Activated CD8-positive, alpha-beta memory T cell treated with anti-CD3 and anti-CD28 coated beads for 48 hours (primary cell): ENCODE data around the gene SH3RF3.
A peak's percentile ranks its signal among the peaks of the same experiment; 100 is the strongest.

Source experiments
- DNase-seq, 3 experiments: peaks; one replicate each; pipeline ENCODE4 v3.0.0-alpha.2; 2020; ENCODE audit warnings: low read depth in 2 of 3, low spot score in 2 of 3

SH3RF3 gene

DNA sequence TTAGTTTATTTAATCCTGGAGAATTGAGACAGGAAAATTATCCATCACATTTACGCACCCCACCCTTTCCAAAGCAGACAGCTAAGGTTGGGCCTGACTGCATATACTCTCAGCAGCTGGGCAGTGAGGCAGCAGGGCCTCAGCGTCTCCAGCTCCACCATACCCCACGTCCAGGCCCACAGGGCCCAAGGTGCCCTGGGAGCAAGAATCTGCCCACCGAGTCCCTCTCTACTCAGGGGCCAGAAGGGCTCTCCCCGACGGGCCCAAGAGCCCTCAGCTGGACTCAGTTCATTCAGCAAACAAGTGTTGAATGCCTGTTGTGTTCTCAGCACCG, 358.5 kb downstream of the SH3RF3 start:
- DNase-seq = no peak

- DNase-seq = no peak
Observed at GRCh38 chr2:109487871-109488655, 359.1 kb downstream of the SH3RF3 start.

DNA sequence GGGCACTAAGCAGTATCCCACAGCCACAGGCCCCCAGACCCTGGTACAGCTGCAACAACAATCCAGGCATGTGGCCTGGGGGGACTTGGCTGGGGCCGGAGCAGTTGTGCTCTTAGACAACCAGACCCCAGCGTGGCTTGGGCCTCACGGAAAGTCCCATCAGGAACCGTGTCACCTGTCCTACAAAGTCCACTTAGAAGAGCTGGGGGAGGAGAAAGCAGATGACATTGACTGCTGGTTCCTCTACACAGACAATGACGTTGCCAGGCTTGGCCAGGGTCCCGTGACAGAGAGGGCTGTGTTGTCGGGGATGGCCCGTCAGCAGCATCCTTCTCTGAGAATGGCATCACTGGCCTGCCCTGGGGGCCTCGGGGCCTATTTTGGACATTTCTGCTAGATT, 360.3 kb downstream of the SH3RF3 start:
- no peak for DNase-seq

DNA sequence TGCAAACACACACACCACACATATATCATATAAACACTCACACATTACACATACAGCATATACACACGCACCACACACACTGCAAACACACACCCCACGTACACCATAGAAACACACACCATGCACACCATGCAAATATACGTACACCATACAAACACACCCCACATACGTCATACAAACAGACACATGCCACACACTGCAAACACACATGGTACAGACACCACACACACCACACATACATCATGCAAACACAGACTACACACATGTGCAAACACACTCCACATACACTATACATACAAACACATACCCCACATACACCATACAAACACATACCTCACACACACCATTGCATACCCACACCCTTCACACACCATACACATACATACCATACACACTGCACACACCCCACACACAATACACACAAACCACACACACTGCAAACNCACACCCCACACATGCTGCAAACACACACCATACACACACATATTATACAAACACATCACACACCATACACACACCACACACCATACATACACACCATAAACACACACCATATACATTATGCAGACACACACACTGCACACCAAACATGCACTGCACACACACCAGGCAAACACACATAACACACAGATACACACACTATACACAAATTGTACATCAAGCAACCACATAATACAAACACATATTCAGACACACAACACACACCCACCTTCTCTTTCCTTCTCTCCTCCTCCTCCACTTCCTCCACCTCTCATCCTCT, 364.4 kb downstream of the SH3RF3 start:
- no peak for DNase-seq

DNA sequence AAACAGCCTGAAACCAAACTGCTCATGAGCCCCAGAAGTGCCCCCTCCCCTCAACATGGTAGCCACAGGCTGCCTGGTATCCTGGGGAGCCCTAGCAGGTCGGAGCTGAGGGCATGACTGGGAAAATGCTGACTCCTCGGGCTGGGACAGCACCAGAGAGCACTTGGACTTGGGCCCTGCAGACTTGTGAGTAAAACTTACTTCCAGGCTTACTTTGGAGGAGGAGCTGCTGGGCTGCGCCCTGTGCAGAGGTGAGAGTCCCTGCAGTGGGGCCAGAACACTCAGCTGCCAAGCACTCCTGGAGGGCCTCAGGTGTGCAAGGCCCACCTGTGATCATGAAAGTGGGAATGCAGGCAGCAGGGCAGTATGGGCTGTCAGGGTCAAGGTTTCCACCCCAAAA, 365.3 kb downstream of the SH3RF3 start:
- no peak for DNase-seq

DNA sequence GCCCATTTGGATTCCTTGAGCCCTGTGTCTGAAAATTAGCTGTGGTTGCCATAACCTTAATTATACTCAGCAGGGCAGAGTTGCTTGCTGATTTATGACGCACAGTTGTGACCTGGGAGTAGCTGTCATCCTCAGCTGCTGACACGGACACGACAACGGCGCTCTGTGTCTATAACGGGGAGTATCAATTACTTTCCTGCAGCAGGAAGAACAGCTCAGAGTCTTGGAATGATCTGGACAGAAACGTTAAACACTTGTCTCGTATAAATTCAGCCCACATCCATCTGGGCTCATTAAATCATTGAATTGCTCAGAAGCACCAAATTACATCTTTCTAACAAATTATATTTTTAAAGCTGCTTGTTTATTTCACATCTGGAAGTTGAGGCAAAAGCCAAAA, 368.5 kb downstream of the SH3RF3 start:
- no peak for DNase-seq

DNA sequence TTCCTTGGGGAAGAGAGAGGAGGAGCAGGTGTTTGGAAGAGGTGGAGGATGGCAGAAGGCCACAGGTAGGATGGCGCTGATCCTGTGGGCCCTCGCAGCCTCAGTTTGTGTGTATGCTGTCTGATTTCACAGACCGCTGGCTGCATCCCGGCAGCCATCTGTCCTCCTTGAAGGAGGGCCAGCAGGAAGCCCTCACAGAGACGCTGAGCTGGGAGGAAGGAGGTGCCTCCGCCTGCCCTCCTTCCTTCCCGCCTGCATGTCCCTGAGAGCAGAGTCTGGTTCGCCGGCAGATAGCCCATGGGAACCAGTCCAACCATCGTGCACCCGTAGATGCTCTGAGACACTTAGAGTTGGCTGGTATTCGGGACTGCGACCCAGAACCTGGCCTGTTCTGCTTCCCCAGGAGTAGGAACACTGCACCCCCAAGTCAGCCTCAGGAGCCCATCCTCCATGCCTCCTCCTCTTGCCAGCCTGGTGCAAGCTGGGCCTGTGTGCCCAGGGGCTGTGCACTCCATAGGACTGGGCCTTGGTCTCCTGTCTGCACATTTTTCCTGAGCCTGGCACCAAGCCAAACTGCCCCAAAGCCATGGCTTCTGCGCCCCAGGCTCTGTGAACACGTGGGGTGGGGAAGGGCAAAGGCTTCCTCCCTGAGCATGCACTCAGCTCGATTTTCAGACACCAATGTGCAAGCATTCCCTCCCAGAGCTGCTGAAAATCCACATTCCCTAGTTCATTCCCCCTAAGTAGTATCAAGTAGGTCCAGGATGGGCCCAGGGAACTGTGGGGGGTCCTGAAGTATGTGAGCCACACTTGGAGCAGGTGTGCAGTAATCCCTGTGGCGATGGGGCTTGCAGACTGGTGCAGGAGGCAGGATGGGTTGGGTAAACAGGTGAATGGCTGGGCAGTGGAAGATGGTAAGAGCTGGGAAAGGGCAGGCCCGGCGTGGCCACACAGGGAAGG, 369.2 kb downstream of the SH3RF3 start:
- DNase-seq = no peak

DNA sequence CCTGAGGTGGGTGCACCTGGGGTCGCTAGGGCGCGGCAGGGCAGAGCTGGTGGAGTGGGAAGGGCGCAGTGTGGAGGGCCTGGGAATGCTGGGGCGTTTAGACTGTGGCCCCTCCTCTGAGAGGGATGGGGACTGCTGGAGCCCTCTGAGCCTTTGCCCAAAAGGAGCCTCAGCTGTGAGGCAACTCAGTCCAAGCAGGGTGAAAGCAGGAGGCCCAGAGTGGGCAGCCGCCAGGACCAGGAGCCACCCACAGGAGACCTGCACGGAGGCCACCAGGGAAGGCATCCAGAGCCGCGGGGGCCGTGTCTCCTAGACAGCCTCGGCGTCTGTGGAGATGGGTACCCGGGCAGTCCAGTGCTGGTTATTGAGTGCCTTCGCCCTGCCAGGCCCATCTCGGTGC, 369.9 kb downstream of the SH3RF3 start:
- no peak for DNase-seq

DNA sequence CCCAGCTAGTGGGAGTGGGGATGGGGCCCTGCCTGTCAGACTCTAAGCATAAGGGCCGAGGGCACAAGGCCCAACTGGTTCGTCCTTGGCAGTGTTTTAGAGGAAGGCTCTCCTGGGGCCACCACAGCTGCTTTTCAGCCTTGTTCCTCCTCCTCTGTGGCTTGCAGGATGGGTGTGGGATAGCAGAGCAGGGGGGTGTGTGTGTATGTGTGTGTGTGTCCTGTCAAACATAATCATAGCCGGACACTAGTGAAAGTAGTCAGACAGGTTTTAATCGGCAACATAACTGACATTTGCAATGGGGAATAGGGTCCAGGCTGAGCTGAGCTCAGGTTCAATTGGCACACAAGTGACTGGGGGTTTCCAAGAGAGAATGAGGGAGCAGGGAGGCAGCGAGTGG, 370.6 kb downstream of the SH3RF3 start:
- no peak for DNase-seq

DNA sequence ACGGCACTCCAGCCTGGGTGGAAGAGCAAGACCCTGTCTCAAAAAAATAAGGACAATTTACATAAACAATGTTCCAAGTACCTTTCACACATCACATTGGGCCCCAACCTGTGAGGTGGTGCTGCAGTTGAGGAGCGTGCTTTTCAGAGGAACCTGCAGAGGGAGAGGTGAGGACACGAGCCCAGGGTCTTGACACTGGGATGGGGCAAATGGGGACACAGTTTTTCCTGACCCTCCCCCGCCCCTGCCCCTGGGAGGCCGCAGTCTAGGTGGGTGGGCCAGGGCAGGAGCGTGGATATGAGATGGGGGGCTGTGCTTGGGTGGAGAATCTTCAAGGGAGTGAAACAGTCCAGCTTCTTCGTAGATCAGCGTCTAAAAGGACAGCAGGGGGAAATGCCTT, 371.9 kb downstream of the SH3RF3 start:
- no peak for DNase-seq

GRCh38 chr2:109501461-109501860, 372.5 kb downstream of the SH3RF3 start:
- no peak for DNase-seq

DNA sequence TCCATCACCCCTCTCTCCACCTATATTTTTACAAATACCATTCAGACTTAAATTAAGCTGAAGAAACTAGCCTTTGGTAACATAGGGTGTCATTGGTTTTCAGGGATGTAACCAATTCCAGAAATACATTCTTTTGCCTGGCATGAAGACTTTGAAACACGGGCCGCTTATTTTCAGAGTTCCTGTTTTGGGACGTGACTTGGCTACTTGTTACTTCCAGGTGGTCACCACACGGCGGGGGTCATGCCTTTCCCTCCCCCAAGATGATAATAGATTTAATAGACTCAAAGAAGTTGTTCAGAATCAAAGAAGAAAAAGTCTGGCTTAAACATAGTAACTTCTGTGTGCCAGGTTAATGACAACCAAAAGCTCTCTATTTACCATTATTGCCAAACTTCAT, 374.2 kb downstream of the SH3RF3 start:
- no peak for DNase-seq

DNA sequence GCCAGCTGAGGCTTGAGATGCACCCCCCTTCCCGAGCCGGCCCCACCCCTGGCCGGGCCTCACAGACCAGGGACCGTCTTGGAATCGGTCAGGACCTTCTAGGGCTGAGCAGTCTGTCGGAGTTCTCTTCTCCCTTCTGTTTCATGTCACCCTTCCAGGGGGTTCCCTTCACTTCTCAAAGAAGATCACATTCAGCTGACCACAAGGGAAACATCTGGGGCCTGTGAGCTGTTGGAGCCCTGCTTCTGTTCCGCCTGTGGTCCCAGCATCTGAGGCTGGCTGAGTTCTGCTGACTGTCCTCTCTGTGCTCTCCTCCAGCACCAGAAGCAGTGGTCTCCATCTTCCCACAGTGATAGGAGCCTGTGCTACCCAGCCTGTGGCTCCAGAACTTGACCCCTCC, 378.2 kb downstream of the SH3RF3 start:
- DNase-seq = no peak

DNA sequence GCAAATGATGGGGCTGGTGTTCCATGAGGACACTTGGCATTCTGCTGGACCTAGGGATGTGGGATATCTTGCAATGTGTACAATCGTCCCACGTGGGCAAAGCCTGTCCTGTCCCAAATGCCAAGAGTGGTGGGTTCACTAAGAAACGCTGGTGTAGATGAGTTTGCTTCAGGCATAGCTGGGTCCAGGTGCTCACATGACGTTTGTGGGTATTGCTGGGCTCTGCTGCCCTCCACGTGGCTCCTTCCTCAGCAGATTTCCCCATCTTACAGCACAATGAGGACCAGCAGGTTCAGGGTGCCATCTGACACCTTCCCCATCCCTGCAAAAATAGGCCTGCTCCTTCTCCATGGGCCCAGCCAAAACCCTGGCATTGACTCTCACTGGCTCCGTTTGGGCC, 378.8 kb downstream of the SH3RF3 start:
- no peak for DNase-seq

- DNase-seq = no peak
Observed at GRCh38 chr2:109508556-109508955, 379.6 kb downstream of the SH3RF3 start.

DNA sequence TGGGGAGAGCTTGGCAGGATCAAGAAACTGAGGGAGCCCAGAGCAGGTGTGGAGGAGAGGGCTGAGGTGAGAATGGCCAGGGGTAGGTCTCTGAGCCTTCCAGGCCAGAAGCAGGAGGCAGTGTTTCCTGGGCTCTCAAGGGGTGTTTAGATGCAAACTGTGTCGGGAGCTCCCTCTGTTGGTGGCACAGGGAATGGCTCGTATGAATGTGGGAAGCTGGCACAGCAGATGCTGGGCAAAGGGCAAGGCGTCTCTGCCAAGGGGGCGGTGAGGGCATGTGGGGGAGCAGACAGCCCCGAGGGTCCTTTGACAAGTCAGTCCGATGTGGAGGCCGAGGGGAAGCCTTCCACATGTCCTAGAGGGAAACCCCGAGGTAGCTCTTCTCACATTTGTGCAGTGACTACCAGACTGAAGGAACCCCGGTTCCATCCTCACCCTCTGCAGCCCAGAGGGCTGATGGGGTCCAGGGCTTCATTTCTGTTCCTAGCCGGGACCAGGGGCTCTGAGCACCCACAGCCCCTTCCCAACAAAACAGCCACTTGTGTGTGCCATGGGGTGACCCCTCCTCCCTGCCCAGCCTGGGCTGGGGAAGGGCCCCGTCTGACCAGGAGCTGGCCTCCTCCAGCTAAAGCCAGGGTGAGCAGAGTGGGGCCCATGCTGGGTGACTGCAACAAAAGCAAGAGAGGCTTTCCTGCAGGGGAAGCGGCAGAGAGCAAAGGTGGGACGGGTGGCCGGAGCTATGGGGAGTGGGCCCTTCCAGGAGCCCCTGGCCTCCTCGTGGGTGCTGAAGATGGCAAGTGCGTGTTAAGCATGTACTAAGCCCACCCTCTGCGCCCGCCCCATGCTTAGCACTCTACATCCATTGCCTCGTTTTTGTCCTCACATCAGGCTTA, 381.4 kb downstream of the SH3RF3 start:
- peak; percentile 39 to 53 (median 52) for DNase-seq

- DNase-seq = no peak
Observed at GRCh38 chr2:109511168-109511567, 382.2 kb downstream of the SH3RF3 start.

DNA sequence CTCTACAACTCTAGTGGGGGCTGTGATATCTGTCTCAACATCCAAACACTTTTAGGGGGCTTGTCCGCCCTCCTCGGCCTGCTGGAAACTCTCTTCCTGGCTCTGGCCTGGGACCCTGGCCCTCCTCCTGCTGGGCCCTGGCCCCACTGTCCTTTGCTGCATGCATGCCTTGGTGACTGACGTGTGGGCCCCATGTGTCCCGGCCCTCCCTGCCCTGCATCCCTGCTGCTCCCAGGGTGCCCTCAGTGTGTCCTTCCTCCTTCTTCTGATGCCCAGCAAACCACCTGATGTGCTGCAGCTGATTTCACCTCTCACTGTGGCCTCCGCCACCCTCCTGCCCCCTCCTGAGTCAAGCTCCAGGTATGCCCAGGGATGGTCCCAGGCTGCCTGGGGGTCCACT, 383.1 kb downstream of the SH3RF3 start:
- no peak for DNase-seq

- no peak for DNase-seq
Observed at GRCh38 chr2:109513230-109513629, 384.2 kb downstream of the SH3RF3 start.

DNA sequence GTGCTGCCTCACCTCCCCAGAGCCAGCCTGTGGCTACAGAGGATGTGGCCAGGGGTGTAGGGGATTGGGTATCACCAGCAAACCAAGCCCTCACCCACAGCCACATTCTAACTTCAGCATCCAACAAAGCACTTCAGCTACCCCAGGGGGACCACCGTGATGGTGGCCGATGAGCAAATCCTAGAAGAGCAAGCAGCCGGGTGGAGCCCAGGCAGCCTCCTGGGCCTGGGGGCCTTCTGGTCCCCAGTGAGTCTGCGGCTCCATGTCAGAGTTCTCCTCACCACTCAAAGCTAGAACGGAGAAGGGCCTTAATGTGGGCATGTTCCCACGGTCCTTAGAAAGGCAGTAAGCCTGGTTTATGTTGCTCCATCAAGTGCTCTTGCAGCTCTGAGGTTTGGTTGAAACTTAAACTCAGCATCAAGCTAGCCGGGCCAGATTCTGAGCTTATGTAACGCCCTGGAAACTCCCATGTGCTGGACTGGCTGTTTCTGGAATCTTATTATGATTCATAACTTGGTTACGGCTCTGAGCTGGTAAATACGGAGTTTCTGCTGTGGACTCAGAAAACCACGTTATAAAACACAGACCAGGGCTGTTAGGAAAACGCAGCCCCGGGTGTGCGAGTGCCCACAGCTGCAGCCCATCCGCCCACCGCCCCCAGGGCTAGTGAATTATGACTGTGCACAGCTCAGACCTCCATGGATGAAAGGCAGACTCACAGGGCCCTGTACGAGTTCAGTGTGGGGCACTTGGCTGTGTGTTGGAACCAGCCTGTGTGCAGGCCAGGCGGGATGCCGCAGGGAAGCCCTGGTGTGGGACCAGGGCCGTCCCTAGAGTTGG, 385.0 kb downstream of the SH3RF3 start:
- DNase-seq = peak in 1 of 3 experiments; percentile 4
